OCI-LY3 (cell line): Measurements from ENCODE around the gene LCORL.

Experiments used
- EZH2phosphoT487 ChIP-seq: fragments of 200-600 bp; shearing (Covaris generic); IDR thresholded peaks from 2 replicates; pipeline ENCODE4 v1.6.1; 2018; ENCODE audit warnings: antibody characterized with exemption, mixed run types, low read depth
- TF ChIP-seq, protein P1 (sequence below): fragments of 200-600, 300-600 bp; sonication (generic); IDR thresholded peaks from 2 replicates; pipeline ENCODE4 v1.5.1; 2014; ENCODE audit warnings: antibody characterized with exemption, low read length, low read depth

DNA sequence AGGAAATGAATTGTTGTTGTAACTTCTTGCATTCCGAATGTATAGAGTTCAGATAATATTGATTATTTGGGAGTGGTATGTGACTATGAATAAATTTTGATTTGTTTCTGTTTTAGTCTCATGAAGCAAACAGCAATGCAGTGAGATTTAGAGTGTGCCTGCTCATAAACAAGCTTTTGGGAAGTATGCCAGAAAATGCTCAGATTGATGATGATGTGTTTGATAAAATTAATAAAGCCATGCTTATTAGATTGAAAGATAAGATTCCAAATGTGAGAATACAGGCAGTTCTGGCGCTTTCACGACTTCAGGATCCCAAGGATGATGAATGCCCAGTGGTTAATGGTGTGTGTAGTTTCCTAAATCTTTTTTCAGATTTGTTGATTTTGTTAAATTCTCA lies 208.8 kb downstream of the LCORL start:
- TF ChIP-seq, protein P1, sequence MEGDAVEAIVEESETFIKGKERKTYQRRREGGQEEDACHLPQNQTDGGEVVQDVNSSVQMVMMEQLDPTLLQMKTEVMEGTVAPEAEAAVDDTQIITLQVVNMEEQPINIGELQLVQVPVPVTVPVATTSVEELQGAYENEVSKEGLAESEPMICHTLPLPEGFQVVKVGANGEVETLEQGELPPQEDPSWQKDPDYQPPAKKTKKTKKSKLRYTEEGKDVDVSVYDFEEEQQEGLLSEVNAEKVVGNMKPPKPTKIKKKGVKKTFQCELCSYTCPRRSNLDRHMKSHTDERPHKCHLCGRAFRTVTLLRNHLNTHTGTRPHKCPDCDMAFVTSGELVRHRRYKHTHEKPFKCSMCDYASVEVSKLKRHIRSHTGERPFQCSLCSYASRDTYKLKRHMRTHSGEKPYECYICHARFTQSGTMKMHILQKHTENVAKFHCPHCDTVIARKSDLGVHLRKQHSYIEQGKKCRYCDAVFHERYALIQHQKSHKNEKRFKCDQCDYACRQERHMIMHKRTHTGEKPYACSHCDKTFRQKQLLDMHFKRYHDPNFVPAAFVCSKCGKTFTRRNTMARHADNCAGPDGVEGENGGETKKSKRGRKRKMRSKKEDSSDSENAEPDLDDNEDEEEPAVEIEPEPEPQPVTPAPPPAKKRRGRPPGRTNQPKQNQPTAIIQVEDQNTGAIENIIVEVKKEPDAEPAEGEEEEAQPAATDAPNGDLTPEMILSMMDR = no peak
- TF ChIP-seq EZH2phosphoT487 = no peak
